HepG2 (cell line): ENCODE data around the gene PNMA8B. TPM values are rescaled to one million over a fixed set of nuclear protein-coding genes. Genes with fewer than 3 reads are reported as not detected.

Experiments used
- ATAC-seq: fragments of 200-7000 bp; cut with Tn5 transposase; 3 replicates; pipeline ENCODE4 v1.9.1; 2020; ENCODE audit warnings: mild to moderate bottlenecking, moderate library complexity
- BruUV-seq: library from RNA; stranded (reverse); fragments of 400-500 nt; replicated peaks from 2 replicates; lab custom pipeline; 2021; lab: Mats Ljungman, UMichigan
- CTCF ChIA-PET: fragments of 300-600 bp; formaldehyde crosslinking; extraction: SDS; loops from one replicate; lab custom pipeline; 2021; ENCODE audit warnings: low total read pairs, inconsistent platforms, low intra/inter-chr PET ratio; lab: Yijun Ruan, JAX
- POLR2A ChIA-PET: fragments of 350-600 bp; sonication (Branson Sonifier 250); formaldehyde crosslinking; loops from one replicate; lab custom pipeline; 2020; ENCODE audit warnings: antibody characterized with exemption, inconsistent platforms; lab: Yijun Ruan, JAX
- DNase-seq: peaks from one replicate; pipeline ENCODE4 v3.0.0-alpha.2; 2015; ENCODE audit warnings: low spot score
- FAIRE-seq: peaks from 3 replicates; lab custom pipeline; 2011; peaks lifted over from hg19 to GRCh38; lab: Jason Lieb, UNC
- H2AFZ ChIP-seq: one replicate; pipeline ENCODE4 v1.6.1; 2011; ENCODE audit warnings: low read length, inconsistent platforms
- H3K27ac ChIP-seq: fragments of 300-600 bp; 3 replicates; pipeline ENCODE4 v1.8.0; 2011; ENCODE audit warnings: mixed run types, mild to moderate bottlenecking, mixed read lengths, low read length, inconsistent platforms; ENCODE audit not compliant: insufficient read depth; ENCODE audit errors: extremely low read length
- H3K27me3 ChIP-seq, 2 experiments: fragments of 200-600 bp in 1 of 2; 2 replicates in 1 of 2; 3 replicates in 1 of 2; pipeline versions ENCODE4 v1.6.0 to v1.8.0; 2011; ENCODE audit warnings: low read length in 2 of 2, mild to moderate bottlenecking in 2 of 2, moderate library complexity in 2 of 2, inconsistent platforms in 1 of 2; ENCODE audit not compliant: insufficient read depth in 2 of 2, control insufficient read depth in 1 of 2
- H3K36me3 ChIP-seq, 2 experiments: fragments of 200-600 bp in 1 of 2; replicated peaks in 1 of 2; 2 replicates in 1 of 2; 3 replicates in 1 of 2; pipeline versions ENCODE4 v1.5.1 to v1.8.0; 2011; ENCODE audit warnings: low read length in 2 of 2, inconsistent platforms in 1 of 2; ENCODE audit not compliant: insufficient read depth in 2 of 2, control insufficient read depth in 1 of 2
- H3K4me1 ChIP-seq: 2 replicates; pipeline ENCODE4 v1.5.1; 2012; ENCODE audit warnings: low read length, inconsistent platforms; ENCODE audit not compliant: insufficient read depth
- H3K4me2 ChIP-seq: 2 replicates; pipeline ENCODE4 v1.6.0; 2011; ENCODE audit warnings: low read depth, low read length, inconsistent platforms
- H3K4me3 ChIP-seq, 3 experiments: fragments of 200-600 bp in 1 of 3; sonication (generic), shearing (Covaris generic) in 1 of 3; replicated peaks in 1 of 3; 2 replicates each; pipeline ENCODE4 v1.5.1; 2011 to 2016; ENCODE audit warnings: low read length in 3 of 3, inconsistent platforms in 2 of 3, low read depth in 2 of 3, mild to moderate bottlenecking in 2 of 3, control low read depth in 1 of 3, mixed read lengths in 1 of 3; ENCODE audit not compliant: insufficient read depth in 1 of 3
- H3K79me2 ChIP-seq: one replicate; pipeline ENCODE4 v1.6.1; 2011; ENCODE audit warnings: low read length, inconsistent platforms; ENCODE audit not compliant: insufficient read depth
- H3K9ac ChIP-seq: 2 replicates; pipeline ENCODE4 v1.6.0; 2011; ENCODE audit warnings: mild to moderate bottlenecking, low read depth, low read length, inconsistent platforms; ENCODE audit not compliant: insufficient read depth
- H3K9me3 ChIP-seq: 2 replicates; pipeline ENCODE4 v1.5.1; 2012; ENCODE audit warnings: mild to moderate bottlenecking, low read length
- H4K20me1 ChIP-seq: 2 replicates; pipeline ENCODE4 v1.6.0; 2011; ENCODE audit warnings: inconsistent platforms, mild to moderate bottlenecking, low read length, moderate library complexity; ENCODE audit not compliant: insufficient read depth
- CSRNP1 ChIP-seq: sonication (generic); formaldehyde crosslinking; IDR thresholded peaks from 2 replicates; pipeline ENCODE4 v1.8.1; 2023; ENCODE audit warnings: mild to moderate bottlenecking, missing genetic modification reagents
- MNT ChIP-seq: fragments of 450-650 bp; IDR thresholded peaks from 2 replicates; pipeline ENCODE4 v1.6.1; 2016
- ZNF576 ChIP-seq: sonication (generic); formaldehyde crosslinking; IDR thresholded peaks from 2 replicates; pipeline ENCODE4 v1.4.0; 2020; ENCODE audit warnings: mild to moderate bottlenecking, missing genetic modification reagents
- ZNF841 ChIP-seq: sonication (generic); formaldehyde crosslinking; IDR thresholded peaks from 2 replicates; pipeline ENCODE4 v1.8.1; 2023; ENCODE audit warnings: missing genetic modification reagents, borderline replicate concordance
- WGBS: methylation state at CpG from one replicate; pipeline ENCODE4 v1.1.6; 2017; ENCODE audit warnings: low lambda C conversion rate; 5-methylcytosine and 5-hydroxymethylcytosine counted together
- in situ Hi-C: cut with HindIII; loops from 2 replicates; pipeline ENCODE4 v1.10.0; 2017; ENCODE audit warnings: low pct_unique_long_range_greater_than_20kb; ENCODE audit not compliant: extremely low pct_ligation_motif_present
- intact Hi-C: fragments of 100-400 bp; cut with micrococcal nuclease; formaldehyde crosslinking; loops from one replicate; pipeline ENCODE4 v1.10.0; 2022; ENCODE audit not compliant: unreplicated experiment
- polyA plus RNA-seq, 8 experiments: library from polyadenylated mRNA; depleted of rRNA in 3 of 8; stranded (reverse) in 7 of 8; unstranded in 1 of 8; fragments of >200 nt; fragmentation: Illumina TruSeq in 4 of 8; extraction: Trizol in 4 of 8; gene quantifications; 2 replicates each; pipeline versions ENCODE4 v1.2.1 to v1.2.3, GENCODE V29; 2011 to 2016; ENCODE audit warnings: low read depth in 4 of 8, missing spikeins in 1 of 8, mixed read lengths in 1 of 8; ENCODE audit not compliant: insufficient read depth in 1 of 8
- total RNA-seq, 5 experiments: library from RNA; depleted of rRNA; stranded (reverse); fragments of >200 nt; fragmentation: Illumina TruSeq; extraction: Trizol; gene quantifications; 2 replicates each; pipeline ENCODE4 v1.2.3, GENCODE V29; 2016; ENCODE audit warnings: low read depth in 1 of 5

The PNMA8B gene
- total and polyA plus RNA-seq, 2 of the 13 experiments (the other 11 are each of a cell fraction or from before 2014, with no cell fraction given) = not detected

- no peak for ATAC-seq
- no peak for FAIRE-seq
- POLR2A ChIA-PET = no interaction called here
- Histone ChIP-seq H3K27me3 (no peaks in the 10 kb centered on the region), H2AFZ (no peak overlapping the region), H3K4me1 (no peaks in the 10 kb centered on the region), H3K9me3 (peaks cover 6% of the 10 kb centered on the region), H4K20me1 (no peaks in the 10 kb centered on the region), H3K36me3 (no peaks in the 10 kb centered on the region), H3K27ac (no peak overlapping the region), H3K79me2 (no peaks in the 10 kb centered on the region), H3K9ac (no peak overlapping the region), H3K4me3 (no peak overlapping the region), H3K4me2 (no peak overlapping the region)
- no peak for DNase-seq
- BruUV-seq = no TSS peak
- CTCF ChIA-PET = interaction anchor here (1.2 to 5.7 kb wide), 3 partner anchors 111 to 119 kb away, joined by 5 to 59 read pairs (median 14); no protein-coding TSS in a partner anchor
- intact Hi-C loops (loop anchor here (5.0 to 10.0 kb wide), 2 partner anchors 112 to 230 kb away; no protein-coding TSS in a partner anchor), in situ Hi-C loops (no loop called here)
- WGBS = 53% methylated on average over 13 of the region's 13 CpGs
- TF ChIP-seq ZNF576 (CRISPR knock-in tag) (no peak), ZNF841 (no peak), MNT (0 out of 2 replicates have a peak, but pooled peaks have one; percentile 3), CSRNP1 (CRISPR knock-in tag) (no peak)
These were observed 19.1 kb upstream of the PNMA8B start for GRCh38 chr19:46514589-46515289.
